Neutrophil (primary cell): ENCODE measurements around the gene CAMK2G.

Source experiments
- H3K27ac ChIP-seq: fragments of 200-600 bp; sonication (generic); 2 replicates; pipeline ENCODE4 v1.5.1; 2016; ENCODE audit warnings: mild to moderate bottlenecking, moderate library complexity
- H3K27me3 ChIP-seq: fragments of 200-600 bp; sonication (generic); 2 replicates; pipeline ENCODE4 v1.6.0; 2016; ENCODE audit warnings: mild to moderate bottlenecking
- H3K36me3 ChIP-seq: fragments of 200-600 bp; sonication (generic); 2 replicates; pipeline ENCODE4 v1.5.1; 2017
- H3K4me1 ChIP-seq, 2 experiments: fragments of 200-600 bp in 1 of 2; sonication (generic) in 1 of 2; 1 replicate in 1 of 2; 2 replicates in 1 of 2; pipeline versions ENCODE4 v1.5.1 to v1.6.1; 2013 to 2016; ENCODE audit warnings: low read depth in 1 of 2, low read length in 1 of 2, mild to moderate bottlenecking in 1 of 2, moderate library complexity in 1 of 2; ENCODE audit not compliant: control insufficient read depth in 1 of 2, insufficient read depth in 1 of 2
- H3K4me3 ChIP-seq, 2 experiments: fragments of 200-600 bp in 1 of 2; sonication (generic) in 1 of 2; 1 replicate in 1 of 2; 2 replicates in 1 of 2; pipeline ENCODE4 v1.5.1; 2013 to 2016; ENCODE audit warnings: low read depth in 1 of 2, low read length in 1 of 2, mild to moderate bottlenecking in 1 of 2, moderate library complexity in 1 of 2
- H3K9me3 ChIP-seq: fragments of 200-600 bp; sonication (generic); 2 replicates; pipeline ENCODE4 v1.5.1; 2016
- CTCF ChIP-seq: fragments of 200-600 bp; sonication (generic); IDR thresholded peaks from 2 replicates; pipeline ENCODE4 v1.5.1; 2016; ENCODE audit warnings: antibody characterized with exemption

CAMK2G gene

GRCh38 chr10:73862011-73862410, 12.3 kb downstream of the CAMK2G start:
- Histone ChIP-seq H3K4me3 (peak overlapping the region; percentile 30 to 32), H3K27ac (peak overlapping the region; percentile 99), H3K9me3 (no peaks in the 10 kb centered on the region), H3K36me3 (peaks cover 54% of the 10 kb centered on the region), H3K4me1 (peaks cover 78 to 96% of the 10 kb centered on the region in 2 experiments), H3K27me3 (no peaks in the 10 kb centered on the region)
- no peak for TF ChIP-seq CTCF

DNA sequence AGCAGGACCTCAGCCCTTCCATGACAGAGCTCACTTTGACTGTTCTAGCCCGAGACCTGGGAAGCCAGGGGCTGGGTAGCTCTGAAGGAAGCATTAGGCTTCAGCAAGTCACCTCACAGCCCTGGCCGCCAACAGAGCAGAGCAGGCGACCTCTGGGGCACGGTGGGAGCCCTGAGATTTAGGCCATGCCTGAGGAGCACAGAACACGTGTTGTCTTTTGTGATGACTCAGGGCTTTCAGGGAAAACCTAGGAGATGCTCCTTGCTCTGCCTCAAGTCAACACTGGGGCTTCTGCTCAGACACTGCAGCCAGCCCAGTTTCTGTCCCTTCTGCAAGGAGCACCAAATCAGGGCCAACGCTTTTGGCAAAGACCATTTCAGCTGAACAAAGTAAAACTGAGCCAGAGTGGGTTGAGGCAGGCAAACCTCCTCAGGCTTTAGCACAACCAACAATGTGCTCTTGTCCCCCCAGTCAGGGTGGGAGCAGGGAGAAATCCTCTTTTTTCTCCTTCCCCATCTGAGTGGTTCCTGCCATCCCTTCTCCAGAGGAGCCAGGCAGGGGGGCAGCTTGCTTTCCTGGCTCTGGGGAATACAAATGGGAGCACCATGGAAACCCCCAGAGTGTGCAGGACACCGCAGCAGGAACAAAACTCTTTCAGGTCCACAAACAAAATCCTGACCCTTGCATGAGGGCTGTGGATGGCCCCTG, 14.4 kb downstream of the CAMK2G start:
- H3K36me3 ChIP-seq = peaks cover 75% of the 10 kb centered on the region
- H3K27ac ChIP-seq = peak overlapping the region; percentile 99
- no peaks in the 10 kb centered on the region for H3K27me3 ChIP-seq
- no peak for TF ChIP-seq CTCF
- H3K9me3 ChIP-seq = no peaks in the 10 kb centered on the region
- no peak overlapping the region for H3K4me3 ChIP-seq
- peaks cover 57 to 75% of the 10 kb centered on the region in 2 experiments for H3K4me1 ChIP-seq

DNA sequence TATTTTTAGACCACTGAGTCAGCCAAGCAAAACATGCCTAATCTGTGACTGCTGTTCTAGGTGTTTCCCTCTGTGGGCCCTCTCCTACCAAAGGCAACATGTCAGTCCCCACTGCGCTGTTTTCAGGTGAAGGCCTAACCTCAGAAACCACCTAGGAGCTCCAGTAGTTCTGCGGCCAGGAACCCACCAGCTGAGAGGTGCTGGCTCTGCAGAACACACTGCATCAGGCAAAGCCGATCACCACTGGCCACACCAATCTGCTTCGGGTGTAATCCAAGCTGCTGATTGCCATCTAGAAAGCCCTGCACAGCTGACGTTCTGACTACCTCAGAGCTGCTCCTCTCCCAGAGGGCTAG, 14.9 kb downstream of the CAMK2G start:
- no peak for TF ChIP-seq CTCF
- Histone ChIP-seq H3K4me3 (no peak overlapping the region), H3K9me3 (no peaks in the 10 kb centered on the region), H3K36me3 (peaks cover 80% of the 10 kb centered on the region), H3K27ac (peak overlapping the region; percentile 99), H3K27me3 (no peaks in the 10 kb centered on the region), H3K4me1 (peaks cover 52 to 70% of the 10 kb centered on the region in 2 experiments)

GRCh38 chr10:73858750-73859427, 15.5 kb downstream of the CAMK2G start:
- Histone ChIP-seq H3K4me1 (peaks cover 47 to 64% of the 10 kb centered on the region in 2 experiments), H3K9me3 (no peaks in the 10 kb centered on the region), H3K4me3 (no peak overlapping the region), H3K27me3 (no peaks in the 10 kb centered on the region), H3K36me3 (peaks cover 84% of the 10 kb centered on the region), H3K27ac (peak overlapping the region; percentile 99)
- TF ChIP-seq CTCF = no peak

DNA sequence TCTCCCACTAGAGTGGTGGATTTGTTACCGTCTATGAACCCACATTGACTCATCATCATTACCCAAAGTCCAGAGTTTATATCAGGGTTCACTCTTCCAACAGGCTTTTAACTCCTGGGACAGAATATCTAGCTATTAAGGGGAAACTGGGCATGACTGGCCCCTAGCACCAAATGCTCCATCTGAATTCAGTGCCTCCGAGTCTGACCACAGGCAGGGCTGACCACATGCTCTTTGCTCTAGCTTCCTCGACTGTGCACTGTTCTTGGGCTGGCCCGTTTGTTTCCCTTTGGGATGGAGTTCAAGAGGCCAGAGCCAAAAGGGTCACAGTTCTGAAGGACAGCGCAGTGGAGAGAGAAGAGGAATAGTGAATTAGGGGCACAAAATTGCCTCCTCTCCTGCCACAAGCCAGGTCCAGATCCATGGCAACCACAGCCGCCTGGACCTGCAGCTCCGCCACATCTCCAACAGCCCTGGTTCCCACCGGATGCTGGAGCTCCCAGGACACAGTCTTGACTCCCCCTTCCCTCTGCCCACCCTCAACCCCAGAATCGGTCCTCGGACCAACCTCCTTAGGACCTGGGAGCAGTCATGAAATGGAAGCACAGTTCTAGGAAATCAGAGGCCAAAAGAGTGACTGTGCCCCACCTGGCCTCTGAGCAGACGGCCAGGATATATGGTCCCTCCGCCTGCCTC, 16.2 kb downstream of the CAMK2G start:
- Histone ChIP-seq H3K4me1 (peaks cover 40 to 57% of the 10 kb centered on the region in 2 experiments), H3K4me3 (no peak overlapping the region), H3K27me3 (no peaks in the 10 kb centered on the region), H3K9me3 (no peaks in the 10 kb centered on the region), H3K27ac (peak overlapping the region; percentile 99), H3K36me3 (peaks cover 85% of the 10 kb centered on the region)
- no peak for TF ChIP-seq CTCF
